HG03520 (cell line): Measurements from ENCODE around the gene POLR1A.

ENCODE experiments used
- ATAC-seq: cut with Tn5 transposase; IDR thresholded peaks from one replicate; pipeline ENCODE4 v1.9.1; 2021; ENCODE audit warnings: mild to moderate bottlenecking, moderate library complexity; ENCODE audit not compliant: unreplicated experiment

POLR1A gene

GRCh38 chr2:86065512-86065911, 40.2 kb downstream of the POLR1A start:
- ATAC-seq: no peak

GRCh38 chr2:86064006-86064405, 41.7 kb downstream of the POLR1A start:
- ATAC-seq: no peak

GRCh38 chr2:86062043-86062442, 43.6 kb downstream of the POLR1A start:
- no peak for ATAC-seq

GRCh38 chr2:86056590-86057331, 48.9 kb downstream of the POLR1A start:
- no peak for ATAC-seq

- ATAC-seq: no peak
Measured at GRCh38 chr2:86055314-86055713, 50.4 kb downstream of the POLR1A start.

- no peak for ATAC-seq
Measured at GRCh38 chr2:86054535-86055082, 51.1 kb downstream of the POLR1A start.

- no peak for ATAC-seq
Measured at GRCh38 chr2:86053166-86053565, 52.5 kb downstream of the POLR1A start.

- ATAC-seq: no peak
Measured at GRCh38 chr2:86052676-86053075, 53.0 kb downstream of the POLR1A start.

GRCh38 chr2:86052265-86052664, 53.4 kb downstream of the POLR1A start:
- ATAC-seq: no peak

GRCh38 chr2:86050301-86050700, 55.4 kb downstream of the POLR1A start:
- no peak for ATAC-seq

- ATAC-seq: no peak
Measured at GRCh38 chr2:86049529-86049928, 56.2 kb downstream of the POLR1A start.

- ATAC-seq: no peak
Measured at GRCh38 chr2:86048888-86049287, 56.8 kb downstream of the POLR1A start.

- no peak for ATAC-seq
Measured at GRCh38 chr2:86048383-86048701, 57.3 kb downstream of the POLR1A start.

- ATAC-seq: no peak
Measured at GRCh38 chr2:86047575-86048382, 57.9 kb downstream of the POLR1A start.

- no peak for ATAC-seq
Measured at GRCh38 chr2:86045541-86045940, 60.1 kb downstream of the POLR1A start.

- no peak for ATAC-seq
Measured at GRCh38 chr2:86044614-86045013, 61.1 kb downstream of the POLR1A start.

GRCh38 chr2:86044045-86044444, 61.6 kb downstream of the POLR1A start:
- no peak for ATAC-seq

GRCh38 chr2:86042256-86043168, 63.2 kb downstream of the POLR1A start:
- ATAC-seq: no peak

GRCh38 chr2:86039963-86040655, 65.6 kb downstream of the POLR1A start:
- ATAC-seq: no peak

GRCh38 chr2:86039178-86039962, 66.3 kb downstream of the POLR1A start:
- no peak for ATAC-seq
